SK-N-SH treated with all-trans-retinoic acid at 6 μM for 48 hours (cell line): ENCODE measurements around the gene TGFBR2.
A peak's percentile ranks its signal among the peaks of the same experiment; 100 is the strongest.

Source experiments
- ATAC-seq: fragments of 200-7000 bp; cut with Tn5 transposase; 3 replicates; pipeline ENCODE4 v1.9.1; 2020; ENCODE audit warnings: mild to moderate bottlenecking, moderate library complexity
- ARNTL ChIP-seq: fragments of 450-650 bp; formaldehyde crosslinking; IDR thresholded peaks from 2 replicates; pipeline ENCODE4 v1.5.0; 2020; ENCODE audit warnings: low read depth, mild to moderate bottlenecking, moderate library complexity, borderline replicate concordance
- BACH2 ChIP-seq: fragments of 250-450 bp; sonication (Bioruptor Pico); IDR thresholded peaks from 2 replicates; pipeline ENCODE4 v1.9.0; 2021; ENCODE audit warnings: mild to moderate bottlenecking, borderline replicate concordance
- CSDC2 ChIP-seq: fragments of 250-450 bp; sonication (Bioruptor Pico); IDR thresholded peaks from 2 replicates; pipeline ENCODE4 v1.5.0; 2020; ENCODE audit warnings: mild to moderate bottlenecking, moderate library complexity
- GLIS3 ChIP-seq: fragments of 250-450 bp; sonication (Bioruptor Pico); IDR thresholded peaks from 2 replicates; pipeline ENCODE4 v1.5.0; 2020; ENCODE audit warnings: mild to moderate bottlenecking, moderate library complexity
- ISL1 ChIP-seq: fragments of 250-450 bp; sonication (Bioruptor Pico); IDR thresholded peaks from 2 replicates; pipeline ENCODE4 v2.1.2; 2022; ENCODE audit warnings: mild to moderate bottlenecking, moderate library complexity
- OSR1 ChIP-seq: fragments of 250-450 bp; sonication (Bioruptor Pico); IDR thresholded peaks from 2 replicates; pipeline ENCODE4 v1.8.0; 2022; ENCODE audit warnings: moderate library complexity, mild to moderate bottlenecking, inconsistent platforms
- PPARA ChIP-seq: fragments of 250-450 bp; sonication (Bioruptor Pico); IDR thresholded peaks from 2 replicates; pipeline ENCODE4 v1.5.0; 2020; ENCODE audit warnings: mild to moderate bottlenecking, borderline replicate concordance
- RARB ChIP-seq: fragments of 250-450 bp; sonication (Bioruptor Pico); IDR thresholded peaks from 2 replicates; pipeline ENCODE4 v1.8.0; 2021; ENCODE audit warnings: mild to moderate bottlenecking, moderate library complexity
- SNAI2 ChIP-seq: fragments of 250-450 bp; sonication (Bioruptor Pico); IDR thresholded peaks from 2 replicates; pipeline ENCODE4 v1.5.0; 2020; ENCODE audit warnings: mild to moderate bottlenecking, moderate library complexity
- TCF4 ChIP-seq: fragments of 250-450 bp; sonication (Bioruptor Pico); IDR thresholded peaks from 2 replicates; pipeline ENCODE4 v1.8.0; 2021; ENCODE audit warnings: mild to moderate bottlenecking, moderate library complexity, borderline replicate concordance
- TOX ChIP-seq: fragments of 250-450 bp; sonication (Bioruptor Pico); IDR thresholded peaks from 2 replicates; pipeline ENCODE4 v1.8.0; 2021; ENCODE audit warnings: mild to moderate bottlenecking, moderate library complexity, borderline replicate concordance
- ZC3H10 ChIP-seq: fragments of 250-450 bp; sonication (Bioruptor Pico); IDR thresholded peaks from 2 replicates; pipeline ENCODE4 v1.5.1; 2021; ENCODE audit warnings: mild to moderate bottlenecking, moderate library complexity
- ZFP3 ChIP-seq: fragments of 250-450 bp; sonication (Bioruptor Pico); IDR thresholded peaks from 2 replicates; pipeline ENCODE4 v1.5.0; 2020; ENCODE audit warnings: mild to moderate bottlenecking, moderate library complexity
- ZFP30 ChIP-seq: fragments of 450-650 bp; formaldehyde crosslinking; IDR thresholded peaks from 2 replicates; pipeline ENCODE4 v1.5.0; 2022; ENCODE audit warnings: mild to moderate bottlenecking, moderate library complexity
- ZNF565 ChIP-seq: fragments of 450-650 bp; formaldehyde crosslinking; conservative IDR thresholded peaks from 2 replicates; pipeline ENCODE4 v1.5.0; 2020; ENCODE audit warnings: low read depth, mild to moderate bottlenecking, moderate library complexity
- ZNF70 ChIP-seq: fragments of 450-650 bp; formaldehyde crosslinking; IDR thresholded peaks from 2 replicates; pipeline ENCODE4 v1.5.0; 2020; ENCODE audit warnings: mild to moderate bottlenecking, moderate library complexity
- ZNF8 ChIP-seq: fragments of 450-650 bp; formaldehyde crosslinking; IDR thresholded peaks from 2 replicates; pipeline ENCODE4 v1.5.0; 2020; ENCODE audit warnings: mild to moderate bottlenecking, moderate library complexity
- TF ChIP-seq, protein P1 (sequence below): fragments of 250-450 bp; sonication (Bioruptor Pico); IDR thresholded peaks from 2 replicates; pipeline ENCODE4 v1.5.1; 2020; ENCODE audit warnings: low read depth, mild to moderate bottlenecking, moderate library complexity
- TF ChIP-seq, protein P2 (sequence below): fragments of 250-450 bp; sonication (Bioruptor Pico); IDR thresholded peaks from 2 replicates; pipeline ENCODE4 v1.8.0; 2021; ENCODE audit warnings: low read depth, mild to moderate bottlenecking, moderate library complexity, borderline replicate concordance
- TF ChIP-seq, protein P3 (sequence below): fragments of 250-450 bp; sonication (Bioruptor Pico); IDR thresholded peaks from 2 replicates; pipeline ENCODE4 v1.8.0; 2020; ENCODE audit warnings: mild to moderate bottlenecking, moderate library complexity, borderline replicate concordance
- TF ChIP-seq, protein P4 (sequence below): fragments of 250-450 bp; sonication (Bioruptor Pico); IDR thresholded peaks from 2 replicates; pipeline ENCODE4 v1.5.1; 2021; ENCODE audit warnings: mild to moderate bottlenecking, moderate library complexity

The TGFBR2 gene

DNA sequence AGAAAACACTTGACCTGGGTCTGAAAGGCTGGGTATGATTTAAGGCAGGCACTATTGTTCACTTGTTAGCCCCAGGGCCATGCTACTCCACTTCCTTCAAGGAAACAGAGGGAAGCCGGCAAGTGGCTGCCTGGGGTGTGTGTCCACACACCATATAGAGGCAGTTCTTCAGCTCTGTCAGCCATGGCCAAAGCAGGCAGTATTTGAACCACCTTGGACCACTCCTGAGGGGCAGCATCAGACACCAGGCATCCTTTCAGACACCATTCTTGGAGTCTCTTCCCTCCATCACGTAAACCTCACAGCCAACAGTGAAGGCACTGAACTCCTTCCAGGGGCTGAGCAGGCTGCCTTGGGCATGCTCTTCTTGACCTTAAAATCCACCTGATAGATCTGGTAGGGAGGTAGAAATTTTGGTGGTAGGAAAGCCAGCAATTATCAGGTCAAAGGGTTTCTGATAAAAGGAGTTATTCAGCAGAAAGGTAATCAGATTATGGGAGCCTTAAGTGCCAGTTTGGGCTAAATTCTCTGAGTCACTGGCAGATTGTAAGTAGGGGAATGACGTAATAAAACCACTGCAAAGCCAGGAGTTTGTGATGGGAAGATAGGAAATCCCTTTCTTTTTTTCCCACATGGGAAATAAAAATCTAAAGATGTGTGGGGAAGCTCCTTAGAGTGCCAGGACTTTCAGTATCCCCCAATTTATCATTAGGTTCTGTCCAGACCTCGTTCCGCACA lies 20.2 kb downstream of the TGFBR2 start:
- ATAC-seq, result peak; percentile 62

DNA sequence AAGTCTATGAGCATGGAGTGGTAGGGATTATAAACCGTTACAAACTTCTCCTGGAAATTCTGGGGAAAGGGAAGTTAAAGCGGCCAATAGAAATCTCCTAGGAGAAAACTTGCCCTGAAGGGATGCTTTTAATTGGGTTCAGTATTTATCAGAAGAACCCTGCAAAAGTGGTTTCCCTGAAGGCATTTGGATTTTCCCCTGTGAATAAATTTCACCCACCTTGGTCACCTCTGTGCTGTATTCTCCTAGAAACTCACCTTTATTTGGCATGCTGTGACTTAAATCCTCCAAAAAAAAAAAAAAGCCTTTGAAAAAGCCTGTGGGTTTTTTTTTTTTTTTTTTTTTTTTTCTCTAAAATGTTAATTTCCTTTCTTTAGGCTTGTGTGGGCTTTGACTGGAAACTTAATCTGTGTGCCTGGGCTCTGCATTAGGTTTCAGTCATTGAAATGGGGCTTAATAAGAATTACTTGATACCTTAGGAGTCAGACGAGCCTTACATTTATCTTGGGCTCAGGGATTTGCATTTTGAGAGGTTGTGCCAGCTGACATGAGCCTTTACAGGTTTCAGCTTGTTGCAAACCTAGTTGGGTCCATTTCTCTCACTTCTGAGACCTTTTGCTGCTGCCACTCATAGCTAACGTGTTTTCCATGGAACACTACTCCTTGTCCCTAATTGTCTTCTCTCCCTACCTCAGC lies 22.0 kb downstream of the TGFBR2 start:
- TF ChIP-seq, protein P1, sequence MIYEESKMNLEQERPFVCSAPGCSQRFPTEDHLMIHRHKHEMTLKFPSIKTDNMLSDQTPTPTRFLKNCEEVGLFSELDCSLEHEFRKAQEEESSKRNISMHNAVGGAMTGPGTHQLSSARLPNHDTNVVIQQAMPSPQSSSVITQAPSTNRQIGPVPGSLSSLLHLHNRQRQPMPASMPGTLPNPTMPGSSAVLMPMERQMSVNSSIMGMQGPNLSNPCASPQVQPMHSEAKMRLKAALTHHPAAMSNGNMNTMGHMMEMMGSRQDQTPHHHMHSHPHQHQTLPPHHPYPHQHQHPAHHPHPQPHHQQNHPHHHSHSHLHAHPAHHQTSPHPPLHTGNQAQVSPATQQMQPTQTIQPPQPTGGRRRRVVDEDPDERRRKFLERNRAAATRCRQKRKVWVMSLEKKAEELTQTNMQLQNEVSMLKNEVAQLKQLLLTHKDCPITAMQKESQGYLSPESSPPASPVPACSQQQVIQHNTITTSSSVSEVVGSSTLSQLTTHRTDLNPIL (CRISPR knock-in tag), result no peak
- TF ChIP-seq ZFP3 (CRISPR knock-in tag) (no peak), CSDC2 (no peak), OSR1 (CRISPR knock-in tag) (no peak), BACH2 (CRISPR knock-in tag) (no peak), ZNF8 (CRISPR knock-in tag) (no peak), RARB (CRISPR knock-in tag) (no peak), ZNF70 (CRISPR knock-in tag) (no peak), ARNTL (CRISPR knock-in tag) (no peak), PPARA (no peak), ZC3H10 (CRISPR knock-in tag) (no peak)
- TF ChIP-seq, protein P2, sequence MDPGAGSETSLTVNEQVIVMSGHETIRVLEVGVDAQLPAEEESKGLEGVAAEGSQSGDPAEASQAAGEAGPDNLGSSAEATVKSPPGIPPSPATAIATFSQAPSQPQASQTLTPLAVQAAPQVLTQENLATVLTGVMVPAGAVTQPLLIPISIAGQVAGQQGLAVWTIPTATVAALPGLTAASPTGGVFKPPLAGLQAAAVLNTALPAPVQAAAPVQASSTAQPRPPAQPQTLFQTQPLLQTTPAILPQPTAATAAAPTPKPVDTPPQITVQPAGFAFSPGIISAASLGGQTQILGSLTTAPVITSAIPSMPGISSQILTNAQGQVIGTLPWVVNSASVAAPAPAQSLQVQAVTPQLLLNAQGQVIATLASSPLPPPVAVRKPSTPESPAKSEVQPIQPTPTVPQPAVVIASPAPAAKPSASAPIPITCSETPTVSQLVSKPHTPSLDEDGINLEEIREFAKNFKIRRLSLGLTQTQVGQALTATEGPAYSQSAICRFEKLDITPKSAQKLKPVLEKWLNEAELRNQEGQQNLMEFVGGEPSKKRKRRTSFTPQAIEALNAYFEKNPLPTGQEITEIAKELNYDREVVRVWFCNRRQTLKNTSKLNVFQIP (CRISPR knock-in tag), result no peak
- TF ChIP-seq, protein P3, sequence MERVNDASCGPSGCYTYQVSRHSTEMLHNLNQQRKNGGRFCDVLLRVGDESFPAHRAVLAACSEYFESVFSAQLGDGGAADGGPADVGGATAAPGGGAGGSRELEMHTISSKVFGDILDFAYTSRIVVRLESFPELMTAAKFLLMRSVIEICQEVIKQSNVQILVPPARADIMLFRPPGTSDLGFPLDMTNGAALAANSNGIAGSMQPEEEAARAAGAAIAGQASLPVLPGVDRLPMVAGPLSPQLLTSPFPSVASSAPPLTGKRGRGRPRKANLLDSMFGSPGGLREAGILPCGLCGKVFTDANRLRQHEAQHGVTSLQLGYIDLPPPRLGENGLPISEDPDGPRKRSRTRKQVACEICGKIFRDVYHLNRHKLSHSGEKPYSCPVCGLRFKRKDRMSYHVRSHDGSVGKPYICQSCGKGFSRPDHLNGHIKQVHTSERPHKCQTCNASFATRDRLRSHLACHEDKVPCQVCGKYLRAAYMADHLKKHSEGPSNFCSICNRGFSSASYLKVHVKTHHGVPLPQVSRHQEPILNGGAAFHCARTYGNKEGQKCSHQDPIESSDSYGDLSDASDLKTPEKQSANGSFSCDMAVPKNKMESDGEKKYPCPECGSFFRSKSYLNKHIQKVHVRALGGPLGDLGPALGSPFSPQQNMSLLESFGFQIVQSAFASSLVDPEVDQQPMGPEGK (CRISPR knock-in tag), result no peak
- ATAC-seq, result no peak

More for the DNA sequence above, 20.2 kb downstream of the TGFBR2 start:
- TF ChIP-seq, protein P1 (CRISPR knock-in tag), result peak; percentile 94
- TF ChIP-seq ZFP3 (CRISPR knock-in tag), result no peak
- no peak for TF ChIP-seq TOX (CRISPR knock-in tag)
- TF ChIP-seq, protein P3 (CRISPR knock-in tag), result peak; percentile 75; the same call in 1 of the 2 replicates
- TF ChIP-seq, protein P4, sequence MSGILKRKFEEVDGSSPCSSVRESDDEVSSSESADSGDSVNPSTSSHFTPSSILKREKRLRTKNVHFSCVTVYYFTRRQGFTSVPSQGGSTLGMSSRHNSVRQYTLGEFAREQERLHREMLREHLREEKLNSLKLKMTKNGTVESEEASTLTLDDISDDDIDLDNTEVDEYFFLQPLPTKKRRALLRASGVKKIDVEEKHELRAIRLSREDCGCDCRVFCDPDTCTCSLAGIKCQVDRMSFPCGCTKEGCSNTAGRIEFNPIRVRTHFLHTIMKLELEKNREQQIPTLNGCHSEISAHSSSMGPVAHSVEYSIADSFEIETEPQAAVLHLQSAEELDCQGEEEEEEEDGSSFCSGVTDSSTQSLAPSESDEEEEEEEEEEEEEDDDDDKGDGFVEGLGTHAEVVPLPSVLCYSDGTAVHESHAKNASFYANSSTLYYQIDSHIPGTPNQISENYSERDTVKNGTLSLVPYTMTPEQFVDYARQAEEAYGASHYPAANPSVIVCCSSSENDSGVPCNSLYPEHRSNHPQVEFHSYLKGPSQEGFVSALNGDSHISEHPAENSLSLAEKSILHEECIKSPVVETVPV (CRISPR knock-in tag), result peak; percentile 87
- TF ChIP-seq TCF4 (CRISPR knock-in tag), result peak; percentile 28; the same call in 1 of the 2 replicates
- TF ChIP-seq GLIS3, result peak; percentile 76; the same call in 1 of the 2 replicates
- peak; percentile 38; the same call in 1 of the 2 replicates for TF ChIP-seq ZFP30 (CRISPR knock-in tag)
- peak; percentile 83 for TF ChIP-seq SNAI2 (CRISPR knock-in tag)
- TF ChIP-seq ISL1, result peak; percentile 98
- TF ChIP-seq ZC3H10 (CRISPR knock-in tag), result peak; percentile 82; the same call in 1 of the 2 replicates
- no peak for TF ChIP-seq ARNTL (CRISPR knock-in tag)
- 0 out of 2 replicates have a peak, but pooled peaks have one; percentile 35 for TF ChIP-seq ZNF565 (CRISPR knock-in tag)
- TF ChIP-seq ZNF8 (CRISPR knock-in tag), result peak; percentile 47; the same call in 1 of the 2 replicates
